Nephron progenitor cell (in vitro differentiated cells): Measurements from ENCODE around the gene ZPR1.
"Not testable (repeated sequence)": the region's sequence is repeated elsewhere in the genome, so short reads cannot be mapped to it uniquely, and the experiment has no call there.

ENCODE experiments used
- DNase-seq: peaks from one replicate; pipeline ENCODE4 v3.0.0; 2021
- H3K27ac Mint-ChIP-seq: 2 replicates; pipeline ENCODE4 v1.8.0; 2021; ENCODE audit warnings: mild to moderate bottlenecking, moderate library complexity, mixed read lengths
- H3K27me3 Mint-ChIP-seq: 2 replicates; pipeline ENCODE4 v1.8.0; 2021; ENCODE audit warnings: mild to moderate bottlenecking, low read depth, mixed read lengths; ENCODE audit not compliant: poor library complexity
- H3K36me3 Mint-ChIP-seq: 2 replicates; pipeline ENCODE4 v1.8.0; 2021; ENCODE audit warnings: low read depth, mixed read lengths
- H3K4me1 Mint-ChIP-seq: 2 replicates; pipeline ENCODE4 v1.8.0; 2021; ENCODE audit warnings: mixed read lengths
- H3K4me3 Mint-ChIP-seq: 2 replicates; pipeline ENCODE4 v1.8.0; 2021; ENCODE audit warnings: mild to moderate bottlenecking, moderate library complexity, mixed read lengths
- H3K9me3 Mint-ChIP-seq: 2 replicates; pipeline ENCODE4 v1.8.0; 2021; ENCODE audit warnings: mild to moderate bottlenecking, moderate library complexity, mixed read lengths
- CTCF ChIP-seq: fragments of 200-600 bp; sonication (generic); IDR thresholded peaks from 2 replicates; pipeline ENCODE4 v1.5.0; 2021; ENCODE audit warnings: antibody characterized with exemption

The ZPR1 gene

GRCh38 chr11:116808262-116809175 lies 20.7 kb upstream of the ZPR1 start:
- Mint-ChIP-seq H3K27me3 (peaks cover 14% of the 10 kb centered on the region), H3K4me3 (no peak overlapping the region), H3K4me1 (no peaks in the 10 kb centered on the region), H3K36me3 (no peaks in the 10 kb centered on the region), H3K9me3 (no peaks in the 10 kb centered on the region), H3K27ac (no peak overlapping the region)
- TF ChIP-seq CTCF: no peak
- no peak for DNase-seq

- no peaks in the 10 kb centered on the region for H3K9me3 Mint-ChIP-seq
- no peak overlapping the region for H3K4me3 Mint-ChIP-seq
- H3K36me3 Mint-ChIP-seq: no peaks in the 10 kb centered on the region
- DNase-seq: no peak
- H3K4me1 Mint-ChIP-seq: no peaks in the 10 kb centered on the region
- no peak for TF ChIP-seq CTCF
- peaks cover 20% of the 10 kb centered on the region for H3K27me3 Mint-ChIP-seq
- H3K27ac Mint-ChIP-seq: no peak overlapping the region
These were observed 19.9 kb upstream of the ZPR1 start for GRCh38 chr11:116807601-116808261.

- H3K27me3 Mint-ChIP-seq: peaks cover 27% of the 10 kb centered on the region
- no peak for TF ChIP-seq CTCF
- no peaks in the 10 kb centered on the region for H3K4me1 Mint-ChIP-seq
- no peak overlapping the region for H3K4me3 Mint-ChIP-seq
- no peak overlapping the region for H3K27ac Mint-ChIP-seq
- H3K9me3 Mint-ChIP-seq: no peaks in the 10 kb centered on the region
- no peaks in the 10 kb centered on the region for H3K36me3 Mint-ChIP-seq
- no peak for DNase-seq
These were observed 16.2 kb upstream of the ZPR1 start for GRCh38 chr11:116804001-116804400.

GRCh38 chr11:116801662-116802061 lies 13.8 kb upstream of the ZPR1 start:
- not testable (repeated sequence) for H3K9me3 Mint-ChIP-seq, H3K4me3 Mint-ChIP-seq, H3K27ac Mint-ChIP-seq, H3K4me1 Mint-ChIP-seq, DNase-seq, H3K36me3 Mint-ChIP-seq
- H3K27me3 Mint-ChIP-seq: peaks cover 24% of the 10 kb centered on the region

- Mint-ChIP-seq H3K4me1 (no peaks in the 10 kb centered on the region), H3K4me3 (no peak overlapping the region), H3K27me3 (peaks cover 26% of the 10 kb centered on the region), H3K36me3 (no peaks in the 10 kb centered on the region), H3K27ac (no peak overlapping the region), H3K9me3 (no peaks in the 10 kb centered on the region)
- TF ChIP-seq CTCF: no peak
- DNase-seq: no peak
These were observed 12.8 kb upstream of the ZPR1 start for GRCh38 chr11:116800610-116801009.

GRCh38 chr11:116798368-116798767 lies 10.5 kb upstream of the ZPR1 start:
- no peak for TF ChIP-seq CTCF
- Mint-ChIP-seq H3K4me1 (no peaks in the 10 kb centered on the region), H3K27me3 (peaks cover 22% of the 10 kb centered on the region), H3K9me3 (no peaks in the 10 kb centered on the region), H3K4me3 (no peak overlapping the region), H3K36me3 (no peaks in the 10 kb centered on the region), H3K27ac (no peak overlapping the region)
- DNase-seq: no peak
